GM10847 (cell line): ENCODE data around the gene DOCK9.

Experiments
- POLR2A ChIP-seq: IDR thresholded peaks from 2 replicates; pipeline ENCODE4 v1.6.1; 2011; ENCODE audit not compliant: insufficient read length; ENCODE audit errors: extremely low read depth

DOCK9 gene

DNA sequence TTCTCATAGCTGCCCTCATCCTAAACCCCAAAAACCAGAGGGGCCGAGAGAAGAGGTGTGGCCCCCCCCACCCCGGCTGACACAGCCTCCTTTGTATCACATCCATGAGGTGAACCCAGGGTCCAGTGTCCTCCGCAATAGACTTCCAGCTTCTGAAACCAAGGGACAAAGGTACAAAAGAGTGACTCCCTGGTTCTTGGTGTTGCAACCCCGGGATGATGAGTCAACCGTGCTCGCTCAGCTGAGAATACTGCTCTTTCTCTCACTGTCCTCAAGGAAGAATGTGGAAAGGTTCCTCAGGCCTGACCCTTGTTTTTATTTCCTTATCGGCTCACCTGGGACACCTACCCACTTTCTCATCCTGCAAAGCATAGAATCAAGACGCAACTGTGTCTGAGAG is 230.9 kb downstream of the DOCK9 start:
- no peak for TF ChIP-seq POLR2A
